Smooth muscle cell (in vitro differentiated cells): ENCODE measurements around the gene DCBLD2. TPM values are rescaled to one million over a fixed set of nuclear protein-coding genes. Genes with fewer than 3 reads are reported as not detected.

ENCODE experiments used
- DNase-seq: peaks from one replicate; lab custom pipeline; 2025; ENCODE audit not compliant: unreplicated experiment; lab: John Stamatoyannopoulos, UW
- H2AFZ ChIP-seq: fragments of 200-600 bp; sonication (generic); 2 replicates; pipeline ENCODE4 v1.6.0; 2016; ENCODE audit warnings: antibody characterized with exemption, low read depth, mild to moderate bottlenecking
- H3F3A ChIP-seq: fragments of 200-600 bp; sonication (generic); 2 replicates; pipeline ENCODE4 v1.6.0; 2017; ENCODE audit warnings: antibody characterized with exemption, low read depth
- H3K27ac ChIP-seq: fragments of 200-600 bp; sonication (generic); 2 replicates; pipeline ENCODE4 v1.5.1; 2016; ENCODE audit warnings: low read depth, mild to moderate bottlenecking
- H3K27me3 ChIP-seq: fragments of 200-600 bp; sonication (generic); 2 replicates; pipeline ENCODE4 v1.6.1; 2016; ENCODE audit warnings: low read depth, mild to moderate bottlenecking
- H3K36me3 ChIP-seq: fragments of 200-600 bp; sonication (generic); 2 replicates; pipeline ENCODE4 v1.5.1; 2016; ENCODE audit warnings: low read depth
- H3K4me1 ChIP-seq: fragments of 200-600 bp; sonication (generic); 2 replicates; pipeline ENCODE4 v1.5.1; 2016; ENCODE audit warnings: low read depth
- H3K4me2 ChIP-seq: fragments of 200-600 bp; sonication (generic); 2 replicates; pipeline ENCODE4 v1.6.0; 2016; ENCODE audit warnings: mild to moderate bottlenecking
- H3K4me3 ChIP-seq: fragments of 200-600 bp; sonication (generic); 2 replicates; pipeline ENCODE4 v1.5.1; 2016; ENCODE audit warnings: mild to moderate bottlenecking
- H3K79me2 ChIP-seq: fragments of 200-600 bp; sonication (generic); 2 replicates; pipeline ENCODE4 v1.6.0; 2016; ENCODE audit warnings: low read depth, mild to moderate bottlenecking
- H3K9ac ChIP-seq: fragments of 200-600 bp; sonication (generic); 2 replicates; pipeline ENCODE4 v1.6.0; 2016; ENCODE audit warnings: low read depth
- H3K9me3 ChIP-seq: fragments of 200-600 bp; sonication (generic); replicated peaks from 2 replicates; pipeline ENCODE4 v1.5.1; 2016; ENCODE audit warnings: low read depth
- H4K20me1 ChIP-seq: fragments of 200-600 bp; sonication (generic); 2 replicates; pipeline ENCODE4 v1.6.0; 2016; ENCODE audit warnings: low read depth
- CTCF ChIP-seq: fragments of 200-600 bp; sonication (generic); IDR thresholded peaks from 2 replicates; pipeline ENCODE4 v1.5.1; 2017; ENCODE audit warnings: borderline replicate concordance, mild to moderate bottlenecking, antibody characterized with exemption; ENCODE audit not compliant: insufficient read depth, poor library complexity, severe bottlenecking
- WGBS: methylation state at CpG from one replicate; pipeline ENCODE4 v1.1.7; 2016; ENCODE audit warnings: low lambda C conversion rate; 5-methylcytosine and 5-hydroxymethylcytosine counted together
- polyA plus RNA-seq: library from polyadenylated mRNA; unstranded; fragments of >200 nt; fragmentation: Nextera tagmentation; extraction: Ambion mirVana; gene quantifications from 2 replicates; pipeline ENCODE4 v1.2.1, GENCODE V29; 2016
- total RNA-seq: library from RNA; depleted of rRNA; stranded (reverse); fragments of >200 nt; gene quantifications from 2 replicates; pipeline ENCODE4 v1.2.3, GENCODE V29; 2014

Gene DCBLD2
- total and polyA plus RNA-seq, 2 experiments from 2014 or later = 39.9 to 111 TPM

GRCh38 chr3:98764472-98764884 is 137.0 kb downstream of the DCBLD2 start:
- Histone ChIP-seq H3K4me2 (peak overlapping the region; percentile 50), H3F3A (no peaks in the 10 kb centered on the region), H3K36me3 (no peaks in the 10 kb centered on the region), H3K4me1 (peaks cover 7% of the 10 kb centered on the region), H3K9me3 (no peaks in the 10 kb centered on the region), H4K20me1 (peaks cover 42% of the 10 kb centered on the region), H2AFZ (no peak overlapping the region), H3K4me3 (no peak overlapping the region), H3K9ac (no peak overlapping the region), H3K27me3 (no peaks in the 10 kb centered on the region), H3K79me2 (peaks cover 33% of the 10 kb centered on the region), H3K27ac (no peak overlapping the region)
- no peak for DNase-seq
- WGBS = 43% methylated on average over 4 of the region's 4 CpGs
- no peak for TF ChIP-seq CTCF

GRCh38 chr3:98763819-98764418 is 137.6 kb downstream of the DCBLD2 start:
- Histone ChIP-seq H3K27me3 (no peaks in the 10 kb centered on the region), H3K9me3 (no peaks in the 10 kb centered on the region), H3K4me2 (peak overlapping the region; percentile 50), H3K36me3 (no peaks in the 10 kb centered on the region), H3K4me3 (no peak overlapping the region), H3F3A (no peaks in the 10 kb centered on the region), H4K20me1 (peaks cover 47% of the 10 kb centered on the region), H3K9ac (no peak overlapping the region), H2AFZ (no peak overlapping the region), H3K4me1 (peaks cover 7% of the 10 kb centered on the region), H3K27ac (no peak overlapping the region), H3K79me2 (peaks cover 38% of the 10 kb centered on the region)
- 84% methylated on average over 5 of the region's 5 CpGs for WGBS
- TF ChIP-seq CTCF = no peak
- no peak for DNase-seq

GRCh38 chr3:98763076-98763475 is 138.4 kb downstream of the DCBLD2 start, which contains the start of gene ST3GAL6:
TSS of gene ST3GAL6 (plus strand) at chr3:98763340. CDS start at chr3:98768441, 5,101 bp downstream.
- no peaks in the 10 kb centered on the region for H3K9me3 ChIP-seq
- no peak for TF ChIP-seq CTCF
- H4K20me1 ChIP-seq = peaks cover 51% of the 10 kb centered on the region
- no peak within 1 kb of the TSS for H2AFZ ChIP-seq
- H3K4me3 ChIP-seq = no peak within 1 kb of the TSS
- H3K4me1 ChIP-seq = peaks cover 7% of the 10 kb centered on the region
- peaks cover 43% of the 10 kb centered on the region for H3K79me2 ChIP-seq
- H3K27me3 ChIP-seq = no peaks in the 10 kb centered on the region
- H3F3A ChIP-seq = no peaks in the 10 kb centered on the region
- H3K4me2 ChIP-seq = peak within 1 kb of the TSS; percentile 50
- H3K36me3 ChIP-seq = no peaks in the 10 kb centered on the region
- no peak for DNase-seq
- WGBS = 81% methylated on average over 1 of the region's 1 CpG
- no peak within 1 kb of the TSS for H3K9ac ChIP-seq
- H3K27ac ChIP-seq = no peak within 1 kb of the TSS
